ENCODE data around the gene PDGFB.

Gene PDGFB

GRCh38 chr22:39179401-39179827, 65.4 kb downstream of the PDGFB start:
- no peak for TF ChIP-seq CTCF (IDR thresholded peaks at IDR 0.05; ENCODE audit: low read length)
- no peak for TF ChIP-seq EZH2 (IDR thresholded peaks at IDR 0.05; ENCODE audit: borderline replicate concordance, low read length)
- Histone ChIP-seq H3K4me1 (ENCODE audit: insufficient read depth, low read length, severe bottlenecking) (peaks cover 7% of the 10 kb centered on the region), H4K20me1 (ENCODE audit: insufficient read depth, low read length) (no peaks in the 10 kb centered on the region), H3K27me3 (ENCODE audit: insufficient read depth, low read length) (no peaks in the 10 kb centered on the region; the same call in 1 of the 2 replicates), H3K4me3 (ENCODE audit: low read depth, low read length, poor library complexity, severe bottlenecking) (no peak overlapping the region), H3K27ac (ENCODE audit: low read depth, low read length, poor library complexity, severe bottlenecking) (no peak overlapping the region), H2AFZ (ENCODE audit: low read length) (no peak overlapping the region), H3K79me2 (ENCODE audit: insufficient read depth, low read length) (no peaks in the 10 kb centered on the region), H3K9ac (ENCODE audit: low read length) (no peak overlapping the region), H3K4me2 (ENCODE audit: low read length) (no peak overlapping the region), H3K9me3 (ENCODE audit: low read length) (no peaks in the 10 kb centered on the region), H3F3A (ENCODE audit: insufficient read depth, low read length) (no peaks in the 10 kb centered on the region), H3K9me2 (ENCODE audit: low read depth, low read length) (no peaks in the 10 kb centered on the region), H3K36me3 (ENCODE audit: insufficient read depth, low read length) (no peaks in the 10 kb centered on the region)

DNA sequence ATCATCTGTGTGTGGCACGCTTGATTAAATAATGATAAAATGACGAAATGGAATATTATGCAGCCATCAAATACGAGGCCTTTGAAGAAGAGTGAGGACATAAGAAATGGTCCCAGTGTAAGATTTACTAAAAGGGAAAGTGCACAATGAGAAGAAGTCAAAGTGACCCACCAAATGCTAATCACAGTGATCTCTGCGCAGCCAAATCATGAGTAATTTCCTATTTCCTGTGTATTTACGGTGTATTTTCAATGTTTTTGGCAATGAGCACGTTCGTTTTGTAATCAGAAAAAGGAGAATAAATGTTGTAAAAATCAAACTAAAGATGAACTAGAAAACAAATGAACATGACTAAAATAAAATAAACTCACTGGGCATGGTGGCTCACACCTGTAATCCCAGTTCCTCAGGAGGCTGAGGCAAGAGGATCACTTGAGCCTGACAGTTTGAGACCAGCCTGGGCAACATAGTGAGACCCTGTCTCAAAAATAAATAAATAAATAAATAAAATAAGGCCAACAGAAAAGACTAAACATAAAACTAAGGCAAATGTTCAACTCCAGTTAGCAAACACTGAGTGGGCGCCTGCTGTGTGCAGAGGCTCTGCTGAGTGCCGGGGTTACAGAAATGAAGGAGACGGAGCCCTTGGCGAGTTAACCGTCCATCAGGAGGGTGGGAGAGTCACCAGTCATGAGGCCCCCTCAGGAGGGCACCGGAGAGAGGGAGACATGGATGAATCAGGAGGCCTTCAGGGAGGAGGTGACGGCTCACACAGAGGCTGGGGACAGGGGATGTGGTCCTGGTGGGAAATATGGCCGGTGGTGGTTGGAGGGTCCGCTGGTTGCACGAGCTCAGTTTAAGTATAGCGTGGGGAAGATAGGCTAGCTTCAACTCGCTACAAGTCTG, 66.3 kb downstream of the PDGFB start:
- no peaks in the 10 kb centered on the region for H3K36me3 ChIP-seq (ENCODE audit: insufficient read depth, low read length)
- no peak overlapping the region for H2AFZ ChIP-seq (ENCODE audit: low read length)
- H4K20me1 ChIP-seq (ENCODE audit: insufficient read depth, low read length): no peaks in the 10 kb centered on the region
- H3K9ac ChIP-seq (ENCODE audit: low read length): no peak overlapping the region
- no peak overlapping the region for H3K27ac ChIP-seq (ENCODE audit: low read depth, low read length, poor library complexity, severe bottlenecking)
- no peak overlapping the region for H3K4me2 ChIP-seq (ENCODE audit: low read length)
- no peaks in the 10 kb centered on the region; the same call in 1 of the 2 replicates for H3K27me3 ChIP-seq (ENCODE audit: insufficient read depth, low read length)
- H3K9me2 ChIP-seq (ENCODE audit: low read depth, low read length): no peaks in the 10 kb centered on the region
- H3K4me3 ChIP-seq (ENCODE audit: low read depth, low read length, poor library complexity, severe bottlenecking): no peak overlapping the region
- no peaks in the 10 kb centered on the region for H3K9me3 ChIP-seq (ENCODE audit: low read length)
- H3K4me1 ChIP-seq (ENCODE audit: insufficient read depth, low read length, severe bottlenecking): peaks cover 16% of the 10 kb centered on the region
- TF ChIP-seq EZH2 (IDR thresholded peaks at IDR 0.05; ENCODE audit: borderline replicate concordance, low read length) (no peak), CTCF (IDR thresholded peaks at IDR 0.05; ENCODE audit: low read length) (no peak)
- H3K79me2 ChIP-seq (ENCODE audit: insufficient read depth, low read length): no peaks in the 10 kb centered on the region
- H3F3A ChIP-seq (ENCODE audit: insufficient read depth, low read length): no peaks in the 10 kb centered on the region

- no peak overlapping the region for H3K4me2 ChIP-seq (ENCODE audit: low read length)
- H3K27ac ChIP-seq (ENCODE audit: low read depth, low read length, poor library complexity, severe bottlenecking): no peak overlapping the region
Observed at GRCh38 chr22:39177791-39178190, 67.0 kb downstream of the PDGFB start.

More at GRCh38 chr22:39177791-39178190, 67.0 kb downstream of the PDGFB start:
- Histone ChIP-seq H3K36me3 (ENCODE audit: insufficient read depth, low read length) (no peaks in the 10 kb centered on the region), H3K79me2 (ENCODE audit: insufficient read depth, low read length) (no peaks in the 10 kb centered on the region), H3K9ac (ENCODE audit: low read length) (no peak overlapping the region), H3F3A (ENCODE audit: insufficient read depth, low read length) (no peaks in the 10 kb centered on the region), H3K4me1 (ENCODE audit: insufficient read depth, low read length, severe bottlenecking) (peaks cover 17% of the 10 kb centered on the region), H3K9me2 (ENCODE audit: low read depth, low read length) (no peaks in the 10 kb centered on the region), H4K20me1 (ENCODE audit: insufficient read depth, low read length) (no peaks in the 10 kb centered on the region), H3K9me3 (ENCODE audit: low read length) (no peaks in the 10 kb centered on the region), H3K27me3 (ENCODE audit: insufficient read depth, low read length) (no peaks in the 10 kb centered on the region; the same call in 1 of the 2 replicates), H3K4me3 (ENCODE audit: low read depth, low read length, poor library complexity, severe bottlenecking) (no peak overlapping the region), H2AFZ (ENCODE audit: low read length) (no peak overlapping the region)
- TF ChIP-seq EZH2 (IDR thresholded peaks at IDR 0.05; ENCODE audit: borderline replicate concordance, low read length) (no peak), CTCF (IDR thresholded peaks at IDR 0.05; ENCODE audit: low read length) (no peak)
